Medulla oblongata (tissue), 1 donor: ENCODE measurements around the gene GAL3ST3.
"Not testable (repeated sequence)": the region's sequence is repeated elsewhere in the genome, so short reads cannot be mapped to it uniquely, and the experiment has no call there.

Source experiments
- DNase-seq: peaks from one replicate; pipeline ENCODE4 v3.0.0-alpha.2; 2015; ENCODE audit errors: extremely low spot score

The GAL3ST3 gene

DNA sequence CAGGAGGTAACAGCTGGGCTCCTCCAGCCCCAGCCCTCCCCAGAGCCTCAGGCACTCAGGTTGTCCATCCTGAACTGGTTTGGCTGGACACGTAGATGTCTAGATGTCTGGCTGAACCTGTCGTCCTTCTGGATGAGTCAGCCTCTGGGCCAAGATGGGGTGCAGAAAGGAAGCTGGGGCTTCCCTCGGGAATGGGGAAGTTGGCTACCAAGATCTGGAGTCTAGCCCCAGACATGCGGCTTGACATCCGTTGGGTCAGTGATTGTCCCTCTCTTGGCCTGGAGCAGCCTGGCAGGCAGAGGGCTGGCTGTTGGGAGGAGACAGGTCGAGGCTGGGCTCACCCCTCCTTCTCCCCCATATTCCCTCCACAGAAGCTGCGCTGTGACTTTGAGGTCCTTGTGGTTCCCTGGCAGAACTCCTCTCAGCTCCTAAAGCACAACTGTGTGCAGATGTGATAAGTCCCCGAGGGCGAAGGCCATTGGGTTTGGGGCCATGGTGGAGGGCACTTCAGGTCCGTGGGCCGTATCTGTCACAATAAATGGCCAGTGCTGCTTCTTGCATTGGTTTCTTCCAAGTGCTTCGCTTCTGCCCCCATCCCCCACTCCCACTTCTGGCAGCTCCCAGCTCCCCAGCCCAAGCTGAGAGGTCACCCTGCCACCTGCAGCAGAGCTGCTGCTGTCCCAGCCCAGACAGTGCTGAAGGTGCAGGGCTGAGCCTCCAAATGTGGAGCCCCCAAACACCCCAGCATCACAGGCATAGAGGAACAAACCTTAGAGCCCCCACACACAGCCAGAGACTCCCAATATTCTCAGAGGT lies 35.8 kb downstream of the GAL3ST3 start:
- peak; percentile 8 for DNase-seq

DNA sequence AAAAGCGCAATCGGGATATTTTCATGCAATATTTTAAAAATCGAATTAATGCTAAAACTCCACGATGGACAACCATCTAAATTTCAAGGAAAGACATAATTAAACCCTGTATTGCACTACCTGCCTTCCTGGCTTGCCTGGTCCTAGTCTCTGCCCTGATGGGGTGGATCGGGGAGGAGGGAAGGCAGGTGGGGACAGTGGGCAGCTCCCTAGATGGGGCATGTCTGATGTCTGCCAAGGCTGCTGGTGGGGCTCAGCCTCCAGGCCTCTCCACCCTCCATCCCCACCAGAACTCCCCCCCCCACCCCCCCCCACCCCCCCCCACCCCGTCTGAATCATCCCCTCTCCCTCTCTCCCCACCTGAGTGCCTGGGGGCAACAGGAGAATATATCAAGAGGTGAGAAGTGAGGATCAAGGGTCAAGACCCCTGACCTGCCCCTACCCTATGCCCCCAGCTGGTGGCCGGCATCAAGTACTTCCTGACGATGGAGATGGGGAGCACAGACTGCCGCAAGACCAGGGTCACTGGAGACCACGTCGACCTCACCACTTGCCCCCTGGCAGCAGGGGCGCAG lies 36.5 kb downstream of the GAL3ST3 start:
- no peak for DNase-seq

DNA sequence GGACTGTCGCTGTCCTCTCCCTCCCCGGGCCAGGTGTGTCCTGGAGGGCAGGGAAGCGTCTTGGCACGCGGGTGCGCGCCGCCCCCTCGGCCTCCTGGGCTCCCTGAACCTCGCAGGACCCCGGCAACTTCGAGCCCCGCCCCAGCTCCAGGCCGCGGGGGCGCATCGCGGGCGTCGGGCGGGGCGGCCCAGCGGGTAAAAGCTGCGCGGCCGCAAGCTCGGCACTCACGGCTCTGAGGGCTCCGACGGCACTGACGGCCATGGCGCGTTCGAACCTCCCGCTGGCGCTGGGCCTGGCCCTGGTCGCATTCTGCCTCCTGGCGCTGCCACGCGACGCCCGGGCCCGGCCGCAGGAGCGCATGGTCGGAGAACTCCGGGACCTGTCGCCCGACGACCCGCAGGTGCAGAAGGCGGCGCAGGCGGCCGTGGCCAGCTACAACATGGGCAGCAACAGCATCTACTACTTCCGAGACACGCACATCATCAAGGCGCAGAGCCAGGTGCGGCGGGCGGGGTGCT lies 37.1 kb downstream of the GAL3ST3 start, which contains the start of gene CST6:
CST6 (plus strand) TSS at position 224 of the 519 bp plus-strand sequence; CDS start at position 261, 37 bp downstream.
- DNase-seq, result no peak

DNA sequence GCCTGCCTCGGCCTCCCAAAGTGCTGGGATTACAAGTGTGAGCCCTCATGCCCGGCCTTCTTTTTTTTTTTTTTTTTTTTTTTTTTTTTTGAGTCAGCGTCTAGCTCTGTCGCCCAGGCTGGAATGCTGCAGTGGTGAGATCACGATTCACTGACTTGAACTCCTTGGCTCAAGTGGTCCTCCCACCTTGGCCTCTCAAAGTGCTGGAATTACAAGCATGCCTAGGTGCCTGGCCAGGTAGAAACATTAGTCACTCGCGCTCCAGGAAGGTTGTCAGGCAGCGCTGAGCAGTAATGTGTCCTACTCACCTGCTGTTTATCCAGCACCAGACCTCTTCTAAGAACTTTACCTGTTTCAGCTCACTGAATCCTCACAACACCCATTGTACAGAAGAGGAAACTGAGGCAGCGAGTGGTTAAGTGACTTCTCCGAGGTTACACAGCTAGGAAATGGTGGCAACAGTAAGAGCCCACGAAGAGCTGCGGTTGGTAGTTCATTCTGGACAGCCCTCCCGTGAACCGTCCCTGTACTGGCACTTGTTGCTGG lies 37.6 kb downstream of the GAL3ST3 start:
- no peak for DNase-seq

DNA sequence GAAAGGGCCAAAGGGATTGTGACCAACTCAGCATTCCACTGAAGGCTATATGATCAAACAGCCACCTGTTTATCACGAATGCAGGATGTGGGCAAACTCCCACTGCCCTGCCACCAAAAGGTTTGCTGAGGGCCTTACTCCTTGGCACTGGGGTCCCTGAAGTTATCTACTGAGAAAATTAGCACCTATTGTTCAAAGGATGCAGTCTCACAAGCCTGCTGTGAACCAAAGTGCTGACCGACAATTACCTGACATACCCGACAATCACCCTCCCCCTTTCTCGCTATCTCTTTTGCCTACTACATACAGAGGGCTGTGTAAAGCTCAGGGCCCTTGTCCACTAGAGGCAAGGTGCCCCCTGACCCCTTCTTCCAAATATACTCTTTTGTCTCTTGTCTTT lies 38.9 kb downstream of the GAL3ST3 start:
- DNase-seq, result not testable (repeated sequence)

DNA sequence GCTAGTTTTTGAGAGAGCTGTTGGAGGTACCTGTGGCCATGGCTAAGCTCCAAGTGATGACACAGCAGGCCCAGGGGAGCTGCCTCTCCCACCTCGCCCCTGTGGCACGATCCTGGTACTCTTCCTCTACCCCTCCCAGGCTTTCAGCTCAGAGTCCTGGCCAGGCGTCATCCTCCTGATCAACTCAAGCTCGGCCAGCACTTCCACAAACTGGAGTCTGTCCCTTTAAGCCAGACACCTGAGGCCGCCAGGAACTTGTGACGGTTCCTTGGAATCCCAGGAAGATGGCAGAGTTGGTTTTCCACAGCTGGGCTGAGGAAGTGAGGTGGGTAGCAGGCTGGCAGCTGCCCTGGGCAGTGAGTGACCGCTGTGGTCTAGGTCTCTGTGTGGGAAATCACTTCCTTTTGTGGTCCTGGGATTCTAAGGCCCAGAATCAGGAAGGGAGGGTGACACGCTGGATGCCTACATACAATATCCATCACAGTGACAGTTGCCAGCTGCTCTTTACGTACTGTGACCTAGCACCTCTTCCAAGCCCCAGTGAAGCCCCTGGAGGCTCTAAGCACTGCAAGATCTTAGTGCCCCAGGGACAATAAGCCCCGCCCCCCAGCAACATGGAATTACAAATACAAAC lies 40.4 kb downstream of the GAL3ST3 start:
- no peak for DNase-seq

- DNase-seq, result no peak
These were observed 40.9 kb downstream of the GAL3ST3 start for GRCh38 chr11:66008095-66008467.

- no peak for DNase-seq
These were observed 41.7 kb downstream of the GAL3ST3 start for GRCh38 chr11:66007201-66007634.

GRCh38 chr11:66006891-66007176 lies 42.1 kb downstream of the GAL3ST3 start:
- no peak for DNase-seq

GRCh38 chr11:66006134-66006890 lies 42.6 kb downstream of the GAL3ST3 start:
- DNase-seq, result no peak

GRCh38 chr11:66004186-66004585 lies 44.8 kb downstream of the GAL3ST3 start:
- no peak for DNase-seq

DNA sequence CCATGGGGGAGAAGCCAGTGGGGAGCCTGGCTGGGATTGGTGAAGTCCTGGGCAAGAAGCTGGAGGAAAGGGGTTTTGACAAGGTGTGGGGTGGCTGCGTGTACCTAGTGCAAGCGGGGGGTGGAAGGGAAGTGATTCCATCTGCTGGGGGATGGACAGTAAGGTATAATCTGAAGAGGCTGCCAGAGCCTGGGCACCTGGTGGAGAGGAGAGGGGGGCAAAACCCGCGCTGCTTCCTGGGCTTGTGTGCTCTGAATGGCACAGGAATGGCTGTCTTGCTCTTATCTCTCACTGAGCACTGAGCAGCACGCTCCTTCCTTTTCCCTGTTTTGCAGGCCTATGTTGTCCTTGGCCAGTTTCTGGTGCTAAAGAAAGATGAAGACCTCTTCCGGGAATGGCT lies 45.7 kb downstream of the GAL3ST3 start:
- DNase-seq, result no peak

DNA sequence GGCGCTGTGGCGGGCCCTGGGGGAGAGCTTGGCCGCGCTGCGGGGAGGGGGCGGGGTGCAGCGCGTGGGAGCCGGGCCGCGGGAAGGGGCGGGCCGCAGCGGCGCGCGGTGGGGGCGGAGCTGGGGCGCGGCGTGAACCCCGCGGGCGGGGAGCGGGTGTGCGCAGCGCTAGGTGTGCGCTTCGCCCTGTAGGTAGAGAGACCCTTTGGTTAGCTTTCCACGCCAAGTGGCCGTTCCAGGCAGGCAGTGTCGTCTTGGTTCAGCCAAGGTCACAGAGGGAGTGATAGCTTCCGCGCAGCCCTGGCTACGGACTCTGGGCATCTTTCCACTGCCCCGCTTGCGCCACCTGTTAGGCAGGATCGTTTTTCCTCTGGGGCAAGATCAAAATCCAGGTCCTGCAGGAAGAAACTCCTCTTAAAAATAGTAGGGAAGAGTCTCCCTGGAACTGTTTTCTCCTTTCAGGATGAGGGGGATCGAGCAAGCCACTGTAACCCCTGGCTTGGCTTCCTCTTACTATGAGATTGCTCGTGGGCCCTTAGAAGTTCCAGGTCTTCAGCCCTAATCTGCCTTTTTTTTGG lies 46.2 kb downstream of the GAL3ST3 start:
- DNase-seq, result no peak

DNA sequence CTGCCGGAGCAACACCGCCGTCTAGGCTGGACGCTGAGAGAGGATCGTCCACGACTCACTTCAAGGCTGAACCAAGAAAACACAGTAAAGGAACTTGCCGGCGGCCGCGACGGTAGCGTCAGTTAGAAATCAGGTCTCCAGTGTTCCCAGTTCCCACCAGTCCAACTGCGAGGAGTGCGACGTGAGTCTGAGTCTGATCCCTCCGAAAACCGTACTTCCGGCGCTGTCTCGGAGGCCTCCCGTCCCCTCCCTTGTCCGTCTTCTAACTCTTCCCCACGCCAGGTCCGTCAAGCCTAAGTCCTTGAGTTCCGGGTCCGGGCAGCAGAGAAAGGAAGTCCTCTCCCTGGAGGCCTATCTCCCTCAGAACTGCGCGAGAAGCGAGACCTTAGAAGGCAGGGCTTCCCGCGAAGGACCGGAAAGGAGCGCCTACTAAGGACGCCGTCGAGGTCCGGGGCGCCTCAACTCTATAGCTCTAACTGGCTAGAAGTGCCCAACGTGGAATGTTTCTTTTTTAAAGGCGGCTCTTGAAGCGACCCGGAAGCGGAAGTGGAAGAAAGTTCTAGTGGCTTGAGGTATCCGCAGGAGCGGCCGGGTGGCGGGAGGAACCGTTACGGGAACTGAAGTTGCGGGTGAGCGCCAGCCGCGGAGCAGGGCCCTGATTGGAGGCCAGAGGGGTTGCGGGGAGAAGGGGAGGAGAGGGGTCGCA lies 46.9 kb downstream of the GAL3ST3 start, which contains the start of the genes BANF1 and EIF1AD:
BANF1 (plus strand) TSS at position 562 of the 706 bp plus-strand sequence. CDS start 748 bp downstream, outside the sequence.
EIF1AD (minus strand) TSS at position 216 of the 706 bp plus-strand sequence. CDS start 1,768 bp downstream, outside the sequence.
- peak; percentile 98 for DNase-seq

GRCh38 chr11:65997286-65997685 lies 51.7 kb downstream of the GAL3ST3 start:
- no peak for DNase-seq

DNA sequence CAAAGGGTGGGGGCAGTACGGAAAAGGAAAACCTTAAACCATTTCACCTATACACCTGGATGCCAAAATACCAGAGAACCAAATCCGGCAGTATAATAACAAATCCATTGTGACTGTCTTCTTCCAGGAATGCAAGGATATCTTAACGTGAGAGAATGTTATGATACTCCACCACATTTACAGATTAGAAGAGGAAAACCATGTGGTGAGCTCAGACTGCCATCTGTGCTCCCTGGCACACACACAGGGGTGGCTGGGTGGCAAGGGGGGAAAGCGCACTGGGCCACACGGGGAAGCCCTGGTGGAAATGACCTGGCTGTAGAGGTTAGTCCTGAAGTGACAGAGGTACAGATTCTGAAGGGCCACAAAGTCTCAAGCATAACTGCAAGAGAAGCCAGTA lies 56.9 kb downstream of the GAL3ST3 start:
- no peak for DNase-seq
